Ammon's horn (tissue), 1 donor: ENCODE data around the gene ZNF343.
"Not testable (repeated sequence)": the region's sequence is repeated elsewhere in the genome, so short reads cannot be mapped to it uniquely, and the experiment has no call there.

Experiments
- DNase-seq: peaks from one replicate; pipeline ENCODE4 v3.0.0-alpha.2; 2016; ENCODE audit warnings: low spot score

The ZNF343 gene

DNA sequence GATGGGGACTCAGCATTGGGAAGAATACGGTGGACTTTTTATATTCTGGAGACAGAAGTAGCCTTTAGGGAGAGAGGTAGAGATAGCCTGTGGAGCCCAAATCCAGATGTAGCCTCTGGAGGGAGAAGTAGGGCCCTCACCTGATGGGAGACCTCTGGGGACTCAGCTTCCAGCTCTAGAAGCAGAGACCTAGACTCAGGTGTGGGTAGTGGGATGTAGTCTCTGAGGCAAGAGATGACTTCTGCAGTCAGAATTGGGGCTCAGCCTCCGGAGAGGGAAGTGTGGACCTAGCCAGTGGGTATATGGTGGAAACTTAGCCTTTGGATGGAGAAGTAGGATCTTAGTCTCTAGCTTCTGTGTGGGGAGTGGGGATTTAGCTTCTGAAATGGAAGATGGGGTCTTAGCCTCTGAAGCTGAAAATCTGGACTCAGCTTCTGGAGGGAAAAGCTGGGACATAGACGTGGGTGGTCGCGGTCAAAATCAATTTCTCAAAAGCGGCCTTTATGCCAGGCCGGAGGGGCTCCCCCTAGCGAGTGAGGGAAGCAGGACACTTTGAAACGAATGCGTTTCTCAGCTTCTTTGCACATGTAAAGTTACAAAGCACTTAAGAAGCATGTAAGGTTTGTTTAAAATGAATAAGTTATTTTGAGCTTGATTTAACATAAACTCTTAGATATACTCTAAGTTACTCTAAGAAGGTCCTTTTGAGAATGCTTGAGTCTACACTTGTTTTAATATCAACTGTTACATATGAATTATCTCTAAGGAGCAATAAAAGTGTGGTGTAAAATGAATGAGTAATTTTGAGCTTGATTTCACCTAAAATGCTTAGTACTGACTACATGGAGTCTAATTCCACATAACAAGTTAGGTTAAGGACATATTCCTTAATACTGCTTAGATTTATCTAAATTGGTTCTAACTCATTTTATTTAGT is 12.9 kb upstream of the ZNF343 start:
- peak; percentile 53 for DNase-seq

DNA sequence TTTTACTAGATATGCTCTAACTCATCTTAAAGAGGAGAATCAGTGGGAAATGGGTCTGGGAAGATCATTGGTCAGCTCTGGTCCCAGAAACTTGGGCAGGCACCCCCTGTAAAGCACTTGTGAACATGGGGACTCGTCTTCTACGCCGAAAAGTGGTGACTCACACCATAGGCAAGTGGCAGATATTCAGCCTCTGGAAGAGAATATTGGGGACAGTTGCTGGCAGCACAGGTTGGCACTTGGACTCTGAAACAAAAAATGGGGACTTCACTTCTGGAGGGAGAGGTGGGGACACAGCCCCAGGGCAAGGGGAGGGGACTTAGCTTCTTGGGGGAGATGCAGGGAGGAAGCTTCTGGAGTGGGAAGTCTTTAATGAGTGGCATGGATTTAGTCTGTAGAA is 11.9 kb upstream of the ZNF343 start:
- DNase-seq, result no peak

DNA sequence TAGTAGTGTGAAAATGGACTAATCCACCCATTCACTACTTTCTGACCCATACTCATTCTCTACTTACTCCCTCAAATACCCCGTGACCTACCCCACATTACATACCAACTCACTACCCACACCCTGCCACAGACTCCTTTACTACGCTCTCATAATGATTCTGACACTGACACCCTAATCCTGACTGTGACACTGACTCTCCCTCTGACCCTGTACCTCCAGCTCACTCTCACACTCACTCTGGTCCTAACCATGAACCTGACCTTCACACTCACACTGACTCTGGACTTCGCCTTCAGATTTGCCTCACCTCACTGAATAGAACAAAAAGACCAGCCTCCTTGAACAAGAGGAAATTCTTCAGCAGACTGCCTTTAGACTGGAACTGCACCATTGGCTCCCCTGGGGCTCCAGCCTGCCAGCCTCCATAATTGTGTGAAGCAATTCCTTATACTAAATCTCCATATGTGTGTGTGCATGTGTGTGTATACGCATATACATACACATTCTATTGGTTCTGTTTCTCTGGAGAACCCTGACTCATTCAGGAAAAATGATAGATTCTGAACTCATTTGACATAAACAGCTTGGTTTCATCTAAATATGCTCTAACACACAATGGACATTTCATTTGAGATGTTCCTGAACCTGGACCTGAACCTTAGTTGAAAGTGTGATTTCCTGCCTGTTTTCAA is 10.5 kb upstream of the ZNF343 start:
- no peak for DNase-seq

DNA sequence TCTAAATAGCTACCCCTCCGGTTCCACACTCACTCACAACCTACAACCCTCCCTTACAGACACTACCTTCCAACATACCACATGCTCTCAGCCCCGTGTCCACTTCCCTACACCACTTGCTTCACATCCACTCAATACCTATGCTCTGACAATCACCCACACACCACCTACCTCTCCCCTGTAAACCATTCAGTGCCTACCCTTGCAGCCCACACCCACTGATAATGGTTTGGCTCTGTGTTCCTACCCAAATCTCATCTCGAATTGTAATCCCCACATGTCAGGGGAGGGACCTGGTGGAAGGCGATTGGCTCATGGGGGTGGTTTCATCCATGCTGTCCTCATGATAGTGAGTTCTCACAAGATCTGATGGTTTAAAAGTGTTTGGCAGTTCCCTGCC is 9.8 kb upstream of the ZNF343 start:
- DNase-seq, result no peak

DNA sequence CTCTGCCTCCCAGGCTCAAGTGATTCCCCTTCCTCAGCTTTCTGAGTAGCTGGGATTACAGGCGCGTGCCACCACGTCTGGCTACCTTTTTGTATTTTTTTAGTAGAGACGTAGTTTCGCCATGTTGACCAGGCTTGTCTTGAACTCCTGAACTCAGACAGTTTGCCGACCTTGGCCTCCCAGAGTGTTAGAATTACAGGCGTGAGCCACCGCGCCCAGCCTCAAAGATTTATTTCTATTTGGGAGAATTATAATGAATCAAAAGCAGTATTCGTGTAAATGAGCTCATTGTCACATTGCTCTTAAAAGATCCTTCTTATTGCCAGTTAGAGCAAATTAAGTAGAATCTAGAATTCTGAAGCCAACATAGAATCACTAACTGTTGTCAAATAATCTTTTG is 9.4 kb upstream of the ZNF343 start:
- no peak for DNase-seq

DNA sequence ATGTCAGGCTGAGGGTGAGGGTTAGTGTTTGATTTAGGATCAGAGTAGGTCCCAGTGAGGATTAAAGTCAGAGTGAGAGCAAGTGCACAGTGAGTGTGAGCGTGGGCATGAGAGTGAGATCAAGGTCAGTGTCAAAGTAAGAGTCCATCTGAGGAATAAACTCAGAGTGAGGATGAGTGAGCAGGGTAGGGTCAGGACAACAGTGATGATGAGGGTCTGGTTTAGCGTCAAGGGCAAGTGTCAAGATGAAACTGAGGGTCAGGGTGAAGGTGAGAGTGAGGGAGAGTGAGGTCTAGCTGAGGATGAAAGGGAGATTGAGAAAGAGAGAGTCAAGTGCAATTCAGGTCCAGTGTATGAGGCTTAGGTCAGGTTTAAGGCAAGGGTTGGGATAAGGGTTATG is 7.7 kb upstream of the ZNF343 start:
- DNase-seq, result no peak

DNA sequence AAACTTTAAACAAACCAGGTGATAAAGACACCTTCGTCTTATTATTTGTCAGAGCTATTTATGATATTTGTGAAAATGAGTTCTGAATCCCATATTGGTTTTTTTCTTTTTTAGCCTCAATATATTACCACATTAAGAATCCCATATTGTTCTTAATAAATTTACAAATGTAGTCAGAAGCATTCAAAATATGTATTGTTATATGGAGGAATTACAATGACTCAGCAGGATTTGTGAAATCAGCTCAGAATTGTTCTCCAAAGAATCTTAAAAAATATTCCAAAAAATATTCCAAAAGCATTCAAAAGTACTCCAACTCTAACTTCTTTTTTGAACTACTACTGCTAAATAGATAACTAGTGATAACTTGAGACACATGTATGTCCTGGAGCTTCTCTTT is 6.5 kb upstream of the ZNF343 start:
- DNase-seq, result no peak

DNA sequence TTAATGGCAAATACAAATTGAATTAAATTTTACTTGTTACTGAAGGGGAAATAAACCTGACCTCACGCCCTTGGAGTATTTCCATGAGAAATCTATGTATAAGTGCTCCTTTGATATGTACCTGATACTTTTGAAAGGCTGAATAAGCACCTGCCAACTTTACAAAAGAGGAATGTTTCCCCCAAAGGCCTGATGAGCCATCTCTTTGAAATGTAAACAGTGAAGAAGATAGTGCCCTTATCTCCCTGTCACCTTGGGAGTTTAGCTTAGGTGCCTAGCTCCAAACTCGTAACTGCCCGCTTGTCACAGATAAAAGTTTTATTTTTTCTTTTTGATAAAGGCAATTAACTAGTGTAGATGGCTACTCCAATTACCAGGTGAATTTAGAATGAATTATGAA is 1.1 kb upstream of the ZNF343 start:
- DNase-seq, result no peak

DNA sequence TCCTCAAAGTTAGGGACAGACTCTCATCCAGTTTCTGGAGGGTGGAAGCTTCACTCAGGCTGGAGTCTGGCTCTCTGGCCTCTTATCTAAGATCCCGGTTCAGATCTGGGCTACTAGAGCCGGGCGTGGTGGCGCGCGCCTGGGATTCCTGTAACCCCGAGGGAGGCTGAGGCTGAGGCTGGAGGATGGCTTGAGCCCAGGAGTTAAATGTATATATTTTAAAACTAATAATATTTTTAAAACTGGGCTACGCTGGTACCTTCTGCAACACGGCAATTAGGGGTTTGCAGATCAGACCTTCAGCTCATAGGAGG is 710 bp upstream of the ZNF343 start:
- DNase-seq, result no peak

DNA sequence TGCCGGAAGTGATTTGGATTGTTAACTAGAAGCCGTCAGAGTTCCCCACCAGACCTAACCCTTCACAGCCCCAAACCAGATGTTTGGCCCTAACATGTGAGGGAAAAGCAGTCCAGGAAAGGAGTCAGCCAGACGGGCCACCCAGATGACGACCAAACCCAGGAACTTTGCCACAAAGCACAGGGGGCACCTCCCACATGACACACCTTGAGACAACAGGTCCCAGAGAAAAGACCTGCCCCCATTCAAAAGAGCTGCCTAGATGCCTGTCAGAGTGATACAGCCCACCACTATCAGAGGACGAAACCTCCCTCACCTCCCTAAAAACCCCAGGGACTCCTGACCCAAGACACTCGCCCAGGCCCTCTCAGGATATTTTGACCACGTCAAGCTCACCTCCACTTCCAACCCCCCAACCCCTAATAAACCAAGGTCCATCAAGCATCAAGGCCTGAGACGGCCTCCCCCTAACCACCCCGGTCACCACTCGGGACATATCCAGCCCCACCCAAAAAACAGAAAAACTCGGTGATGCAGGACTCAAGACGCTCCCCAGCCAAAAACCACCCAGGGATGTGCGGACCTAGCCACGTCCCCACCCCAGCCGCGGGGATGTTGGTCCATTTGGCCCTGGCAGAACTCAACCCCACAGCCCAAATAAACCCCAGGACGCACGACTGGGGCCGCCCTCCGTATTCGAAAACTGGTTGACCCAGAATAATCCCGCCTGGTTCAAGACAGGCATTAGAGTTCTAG is 662 bp downstream of the ZNF343 start:
- no peak for DNase-seq

DNA sequence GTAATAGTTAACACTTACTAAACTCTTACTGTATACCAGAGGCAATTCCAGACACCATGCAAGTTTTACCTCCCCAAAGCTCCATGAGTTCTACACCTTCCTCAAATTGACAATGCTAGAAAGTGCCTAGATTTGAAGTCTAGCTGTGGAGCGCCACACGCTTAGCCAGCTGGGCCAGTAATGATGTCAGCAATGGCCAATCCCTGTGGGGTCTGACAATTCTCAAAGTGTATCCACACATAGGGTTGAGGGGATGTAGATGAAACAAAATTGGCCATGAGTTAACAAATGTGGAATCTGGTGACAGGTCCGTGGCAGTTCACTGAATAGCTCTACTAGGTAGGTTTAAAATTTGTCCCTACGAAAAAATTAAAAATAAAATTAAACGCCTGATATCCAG is 1.3 kb downstream of the ZNF343 start:
- no peak for DNase-seq

DNA sequence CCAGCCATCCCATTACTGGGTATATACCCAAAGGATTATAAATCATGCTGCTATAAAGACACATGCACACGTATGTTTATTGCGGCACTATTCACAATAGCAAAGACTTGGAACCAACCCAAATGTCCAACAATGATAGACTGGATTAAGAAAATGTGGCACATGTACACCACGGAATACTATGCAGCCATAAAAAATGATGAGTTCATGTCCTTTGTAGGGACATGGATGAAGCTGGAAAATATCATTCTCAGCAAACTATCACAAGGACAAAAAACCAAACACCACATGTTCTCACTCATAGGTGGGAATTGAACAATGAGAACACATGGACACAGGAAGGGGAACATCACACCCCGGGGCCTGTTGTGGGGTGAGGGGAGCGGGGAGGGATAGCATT is 2.3 kb downstream of the ZNF343 start:
- DNase-seq, result not testable (repeated sequence)

DNA sequence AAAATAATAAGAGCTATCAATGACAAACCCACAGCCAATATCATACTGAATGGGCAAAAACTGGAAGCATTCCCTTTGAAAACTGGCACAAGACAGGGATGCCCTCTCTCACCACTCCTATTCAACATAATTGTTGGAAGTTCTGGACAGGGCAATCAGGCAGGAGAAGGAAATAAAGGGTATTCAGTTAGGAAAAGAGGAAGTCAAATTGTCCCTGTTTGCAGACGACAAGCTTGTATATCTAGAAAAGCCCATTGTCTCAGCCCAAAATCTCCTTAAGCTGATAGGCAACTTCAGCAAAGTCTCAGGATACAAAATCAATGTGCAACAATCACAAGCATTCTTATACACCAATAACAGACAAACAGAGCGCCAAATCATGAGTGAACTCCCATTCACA is 3.9 kb downstream of the ZNF343 start:
- DNase-seq, result not testable (repeated sequence)

DNA sequence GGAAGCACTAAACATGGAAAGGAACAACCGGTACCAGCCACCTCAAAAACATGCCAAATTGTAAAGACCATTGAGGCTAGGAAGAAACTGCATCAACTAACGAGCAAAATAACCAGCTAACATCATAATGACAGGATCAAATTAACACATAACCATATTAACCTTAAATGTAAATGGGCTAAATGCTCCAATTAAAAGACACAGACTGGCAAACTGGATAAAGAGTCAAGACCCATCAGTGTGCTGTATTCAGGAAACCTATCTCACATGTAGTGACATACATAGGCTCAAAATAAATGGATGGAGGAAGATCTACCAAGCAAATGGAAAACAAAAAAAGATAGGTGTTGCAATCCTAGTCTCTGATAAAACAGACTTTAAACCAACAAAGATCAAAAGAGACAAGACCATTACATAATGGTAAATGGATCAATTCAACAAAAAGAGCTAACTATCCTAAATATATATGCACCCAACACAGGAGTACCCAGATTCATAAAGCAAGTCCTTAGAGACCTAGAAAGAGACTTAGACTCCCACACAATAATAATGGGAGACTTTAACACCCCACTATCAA is 5.8 kb downstream of the ZNF343 start:
- not testable (repeated sequence) for DNase-seq

DNA sequence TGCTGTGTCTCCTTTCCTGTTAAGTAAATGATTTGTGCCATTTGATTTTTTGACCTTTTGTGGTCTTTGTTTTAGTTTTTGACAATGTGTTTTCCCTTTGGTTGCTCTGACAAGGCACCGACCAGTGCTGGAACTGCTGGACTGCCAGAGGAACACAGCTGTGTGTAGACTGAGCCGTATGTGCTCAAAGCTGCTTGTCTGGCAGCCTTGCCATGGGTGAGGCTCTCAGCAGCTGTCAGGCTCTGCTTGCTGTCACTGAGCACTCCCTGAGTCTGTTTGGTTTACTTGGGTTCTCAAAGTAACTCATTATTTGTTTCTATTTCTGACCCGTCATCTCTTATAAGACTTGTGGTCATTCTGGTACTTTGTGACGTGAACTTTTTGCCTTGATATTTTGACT is 23.1 kb downstream of the ZNF343 start:
- DNase-seq, result peak; percentile 27

DNA sequence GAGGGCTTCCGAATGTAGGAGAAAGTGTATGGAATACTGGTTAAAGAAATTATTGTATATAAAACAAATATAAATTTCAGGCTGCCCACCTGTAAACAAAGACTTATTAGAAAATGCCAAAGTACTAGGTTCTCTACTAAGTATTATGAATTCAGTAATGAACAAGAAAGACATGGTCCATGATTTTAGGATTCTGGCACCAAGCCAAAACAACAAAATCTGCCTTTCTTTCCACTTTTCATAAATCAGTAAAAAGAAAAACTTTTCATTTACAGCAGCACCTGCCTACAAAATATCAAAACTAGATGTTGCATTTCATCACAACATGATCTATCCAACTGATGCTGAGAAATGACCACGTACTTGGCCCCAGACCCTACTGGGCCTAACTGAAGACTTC is 23.6 kb downstream of the ZNF343 start:
- DNase-seq, result no peak

DNA sequence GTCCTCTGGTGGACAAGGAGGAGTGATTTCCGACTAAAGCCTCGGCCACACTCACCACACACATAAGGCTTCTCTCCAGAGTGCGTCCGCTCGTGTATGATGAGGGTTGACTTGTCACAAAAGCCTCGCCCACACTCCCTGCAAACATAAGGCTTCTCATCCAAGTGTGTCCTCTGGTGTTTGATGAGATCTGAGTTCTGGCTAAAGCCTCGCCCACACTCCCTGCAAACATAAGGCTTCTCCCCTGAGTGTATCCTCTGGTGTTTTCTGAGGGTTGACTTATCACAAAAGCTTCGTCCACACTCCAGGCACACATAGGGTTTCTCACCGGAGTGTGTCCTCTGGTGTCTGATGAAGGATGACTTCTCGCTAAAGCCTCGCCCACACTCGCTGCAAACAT is 25.2 kb downstream of the ZNF343 start:
- no peak for DNase-seq

DNA sequence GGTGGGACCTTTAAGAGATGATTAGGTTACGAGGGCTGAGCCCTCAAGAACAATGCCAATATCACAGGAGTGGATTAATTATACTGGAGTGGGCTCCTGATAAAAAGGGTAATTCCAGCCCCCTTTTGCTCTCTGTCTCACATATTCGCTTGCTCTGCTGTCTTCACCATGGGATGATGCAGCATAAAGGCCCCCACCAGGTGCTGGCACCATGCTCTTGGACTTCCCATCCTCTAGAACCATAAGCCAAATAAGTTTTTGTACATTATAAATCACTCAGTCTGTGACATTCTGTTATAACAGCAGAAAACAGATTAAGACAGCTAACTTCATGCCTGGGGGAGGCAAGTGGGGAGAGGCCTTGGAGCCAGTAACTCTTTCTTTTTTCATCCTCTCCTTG is 28.3 kb downstream of the ZNF343 start:
- DNase-seq, result no peak

DNA sequence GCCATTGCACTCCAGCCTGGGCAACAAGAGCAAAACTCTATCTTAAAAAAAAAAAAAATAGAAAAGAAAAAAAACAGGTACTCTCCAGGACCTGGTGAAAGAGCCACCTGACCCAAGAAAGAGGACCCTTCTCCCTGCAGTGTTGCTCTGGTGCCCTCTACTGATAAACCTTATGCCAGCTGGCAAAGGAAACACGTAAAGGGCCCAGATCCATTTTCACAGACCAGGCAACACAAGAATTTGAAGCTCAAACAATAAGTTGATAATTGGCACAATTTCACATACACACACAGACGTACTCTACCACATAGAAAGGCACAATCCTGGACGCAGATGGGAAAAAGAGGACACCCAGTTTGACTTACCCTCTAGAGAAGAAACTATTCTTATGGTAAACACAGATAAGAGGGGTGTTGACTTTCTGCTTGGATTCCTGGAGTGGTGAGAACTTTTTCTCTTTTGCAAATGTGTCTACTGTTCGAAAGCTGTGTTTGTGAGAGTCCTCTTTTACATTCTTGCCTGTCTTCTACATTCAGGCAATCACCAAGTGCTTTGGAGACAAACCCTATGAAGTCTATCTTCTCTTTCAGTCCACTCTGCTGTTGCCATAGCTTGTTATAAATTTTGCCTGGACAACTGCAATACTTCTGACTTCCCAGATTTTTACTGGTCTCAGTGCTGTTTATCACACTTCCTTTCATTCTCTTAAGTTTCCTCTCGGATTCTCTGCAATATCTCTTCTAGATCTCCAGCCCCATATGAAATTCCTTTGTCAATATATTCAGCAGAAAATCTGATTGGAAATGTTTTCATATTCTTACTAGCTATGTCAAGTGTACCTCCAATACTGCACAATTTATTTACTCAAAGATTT is 31.7 kb downstream of the ZNF343 start:
- no peak for DNase-seq

DNA sequence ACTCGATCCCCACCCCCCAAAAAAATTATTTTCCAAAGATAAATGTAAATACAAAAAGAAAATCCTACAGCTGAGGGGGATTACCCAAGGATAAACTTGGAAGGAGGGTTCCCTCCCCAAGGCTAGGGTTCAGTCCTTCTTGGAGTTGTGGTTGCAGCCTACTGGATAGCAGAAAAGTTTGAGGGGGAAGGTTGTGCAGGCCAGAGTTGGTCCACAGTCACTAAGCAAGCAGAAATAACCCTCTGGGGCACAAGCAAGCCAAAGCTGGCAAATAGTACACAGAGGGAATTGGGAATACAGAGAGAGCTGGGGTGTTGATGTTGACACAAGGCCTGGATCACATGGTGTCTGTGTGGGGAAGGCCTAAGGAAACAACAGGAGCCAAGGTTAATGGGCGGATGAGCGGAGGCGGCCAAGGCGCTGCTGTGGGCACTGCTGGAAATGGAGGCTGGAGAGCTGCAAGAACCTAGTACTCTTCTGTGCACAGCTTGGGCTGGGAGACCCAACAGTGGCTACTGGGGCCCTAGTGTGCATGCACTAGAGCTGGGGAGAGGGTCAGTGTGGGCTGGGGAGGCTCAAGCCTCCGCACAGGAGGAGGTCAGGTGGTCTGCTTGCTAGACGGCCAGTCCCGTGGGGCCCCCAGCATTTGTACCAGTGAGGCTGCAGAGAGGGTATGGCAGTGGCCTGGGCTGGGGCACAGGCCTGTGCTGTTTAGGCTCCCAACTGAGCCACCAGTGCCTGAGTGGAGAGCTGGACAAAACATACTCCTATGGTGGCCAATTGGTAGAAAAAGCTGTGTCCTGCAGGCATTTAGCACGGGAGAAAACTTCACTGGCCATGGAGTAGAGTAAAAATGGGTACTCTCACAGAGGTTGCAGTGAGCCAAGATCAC is 32.6 kb downstream of the ZNF343 start:
- DNase-seq, result no peak

DNA sequence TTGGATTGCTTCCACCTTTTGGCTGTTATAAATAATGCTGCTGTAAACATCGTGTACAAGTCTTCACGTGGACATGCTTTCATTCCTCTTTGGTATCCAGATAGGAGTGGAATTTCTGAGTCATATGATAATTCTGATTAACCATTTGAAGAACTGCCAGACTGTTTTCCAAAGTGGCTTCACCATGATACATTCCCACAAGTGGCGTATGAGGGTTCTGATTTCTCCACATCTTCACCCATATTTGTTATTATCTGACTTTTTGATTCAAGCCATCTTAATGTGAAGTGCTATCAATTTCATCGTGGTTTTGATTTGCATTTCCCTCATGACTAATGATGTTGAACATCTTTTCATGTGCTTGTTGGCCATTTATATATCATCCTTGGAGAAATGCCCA is 35.2 kb downstream of the ZNF343 start:
- DNase-seq, result no peak
